NCI-H524 (cell line): Measurements from ENCODE around the gene MC3R.

Experiments
- DNase-seq, 2 experiments: peaks; one replicate each; lab custom pipeline; 2025; lab: John Stamatoyannopoulos, UW

Gene MC3R

GRCh38 chr20:56249956-56250355 is 1.4 kb downstream of the MC3R start:
- DNase-seq, result no peak

- DNase-seq, result no peak
These were observed 9.1 kb downstream of the MC3R start for GRCh38 chr20:56257604-56258003.

- DNase-seq, result no peak
These were observed 11.4 kb downstream of the MC3R start for GRCh38 chr20:56259948-56260347.

GRCh38 chr20:56268536-56268935 is 20.0 kb downstream of the MC3R start:
- no peak for DNase-seq

- DNase-seq, result no peak
These were observed 23.4 kb downstream of the MC3R start for GRCh38 chr20:56271974-56272373.

GRCh38 chr20:56273491-56273890 is 25.0 kb downstream of the MC3R start:
- DNase-seq, result no peak

- DNase-seq, result no peak
These were observed 25.6 kb downstream of the MC3R start for GRCh38 chr20:56274156-56274555.

GRCh38 chr20:56278196-56278595 is 29.7 kb downstream of the MC3R start:
- DNase-seq, result no peak

- DNase-seq, result no peak
These were observed 37.0 kb downstream of the MC3R start for GRCh38 chr20:56285496-56285895.

GRCh38 chr20:56289652-56290051 is 41.1 kb downstream of the MC3R start:
- no peak for DNase-seq

GRCh38 chr20:56299362-56299761 is 50.8 kb downstream of the MC3R start:
- no peak for DNase-seq
